Stimulated activated CD8-positive, alpha-beta memory T cell treated with anti-CD3 and anti-CD28 coated beads, Interleukin-2, amount 100 ng/mL, for 1 hour (primary cell): ENCODE data around the gene CNTNAP2.
"Not testable (repeated sequence)": the region's sequence is repeated elsewhere in the genome, so short reads cannot be mapped to it uniquely, and the experiment has no call there.

Source experiments
- DNase-seq, 2 donors: peaks; one replicate each; pipeline ENCODE4 v3.0.0-alpha.2; 2020; ENCODE audit warnings: low read depth in 2 of 2

The CNTNAP2 gene

GRCh38 chr7:148391591-148391990, 2275.0 kb downstream of the CNTNAP2 start:
- no peak for DNase-seq

- DNase-seq: no peak
These were observed 2278.0 kb downstream of the CNTNAP2 start for GRCh38 chr7:148394582-148394981.

- no peak for DNase-seq
These were observed 2278.8 kb downstream of the CNTNAP2 start for GRCh38 chr7:148395352-148395811.

- DNase-seq: no peak
These were observed 2279.6 kb downstream of the CNTNAP2 start for GRCh38 chr7:148395990-148396716.

- no peak for DNase-seq
These were observed 2280.5 kb downstream of the CNTNAP2 start for GRCh38 chr7:148397056-148397455.

GRCh38 chr7:148397551-148397950, 2280.9 kb downstream of the CNTNAP2 start:
- DNase-seq: no peak

- DNase-seq: no peak
These were observed 2281.4 kb downstream of the CNTNAP2 start for GRCh38 chr7:148397985-148398384.

GRCh38 chr7:148398844-148399365, 2282.3 kb downstream of the CNTNAP2 start:
- no peak for DNase-seq

GRCh38 chr7:148400101-148400500, 2283.5 kb downstream of the CNTNAP2 start:
- no peak for DNase-seq

- DNase-seq: no peak
These were observed 2285.6 kb downstream of the CNTNAP2 start for GRCh38 chr7:148402159-148402558.

- DNase-seq: no peak
These were observed 2286.9 kb downstream of the CNTNAP2 start for GRCh38 chr7:148403466-148403993.

- DNase-seq: no peak
These were observed 2291.7 kb downstream of the CNTNAP2 start for GRCh38 chr7:148408307-148408706.

- no peak for DNase-seq
These were observed 2294.3 kb downstream of the CNTNAP2 start for GRCh38 chr7:148410905-148411304.

GRCh38 chr7:148412691-148413090, 2296.1 kb downstream of the CNTNAP2 start:
- DNase-seq: no peak

GRCh38 chr7:148419856-148420832, 2303.5 kb downstream of the CNTNAP2 start:
- DNase-seq: no peak

- no peak for DNase-seq
These were observed 2305.4 kb downstream of the CNTNAP2 start for GRCh38 chr7:148422030-148422429.

GRCh38 chr7:148426393-148426792, 2309.8 kb downstream of the CNTNAP2 start:
- not testable (repeated sequence) for DNase-seq

GRCh38 chr7:148430690-148431089, 2314.1 kb downstream of the CNTNAP2 start:
- DNase-seq: not testable (repeated sequence)

GRCh38 chr7:148433521-148434180, 2317.1 kb downstream of the CNTNAP2 start:
- DNase-seq: no peak

- DNase-seq: no peak
These were observed 2317.7 kb downstream of the CNTNAP2 start for GRCh38 chr7:148434181-148434757.

GRCh38 chr7:148434887-148435286, 2318.3 kb downstream of the CNTNAP2 start:
- no peak for DNase-seq
